Fibroblast of the aortic adventitia (primary cell): ENCODE measurements around the gene KRT17. TPM values are rescaled to one million over a fixed set of nuclear protein-coding genes. Genes with fewer than 3 reads are reported as not detected.
"Not testable (repeated sequence)": the region's sequence is repeated elsewhere in the genome, so short reads cannot be mapped to it uniquely, and the experiment has no call there.

Source experiments
- DNase-seq: peaks from one replicate; pipeline ENCODE4 v3.0.0-alpha.2; 2010; ENCODE audit warnings: low read depth
- H3K4me3 ChIP-seq: 2 replicates; pipeline ENCODE4 v1.5.1; 2011; ENCODE audit warnings: low read depth, mild to moderate bottlenecking, control low read depth, low read length, moderate library complexity
- CTCF ChIP-seq: IDR thresholded peaks from 2 replicates; pipeline ENCODE4 v1.5.1; 2011; ENCODE audit warnings: mild to moderate bottlenecking, low read length, control low read depth, inconsistent platforms; ENCODE audit not compliant: insufficient read depth
- total RNA-seq: library from RNA; depleted of rRNA; stranded (reverse); fragments of >200 nt; gene quantifications from 2 replicates; pipeline ENCODE4 v1.2.3, GENCODE V29; 2012; ENCODE audit warnings: low replicate concordance

KRT17 gene
- total RNA-seq, 1 donor, result not detected

GRCh38 chr17:41610965-41611640, 13.3 kb downstream of the KRT17 start:
- no peak for DNase-seq
- no peak overlapping the region for H3K4me3 ChIP-seq
- TF ChIP-seq CTCF, result no peak

GRCh38 chr17:41610061-41610517, 14.3 kb downstream of the KRT17 start:
- not testable (repeated sequence) for H3K4me3 ChIP-seq, DNase-seq

- DNase-seq, H3K4me3 ChIP-seq: not testable (repeated sequence)
Measured at GRCh38 chr17:41606930-41607329, 17.4 kb downstream of the KRT17 start.

GRCh38 chr17:41602524-41602923, 21.9 kb downstream of the KRT17 start:
- no peak for TF ChIP-seq CTCF
- DNase-seq, result no peak
- H3K4me3 ChIP-seq, result no peak overlapping the region

- no peak for DNase-seq
- TF ChIP-seq CTCF, result no peak
- no peak overlapping the region for H3K4me3 ChIP-seq
Measured at GRCh38 chr17:41600318-41600717, 24.1 kb downstream of the KRT17 start.

- no peak for TF ChIP-seq CTCF
- no peak overlapping the region for H3K4me3 ChIP-seq
- no peak for DNase-seq
Measured at GRCh38 chr17:41599680-41600079, 24.7 kb downstream of the KRT17 start.

- no peak overlapping the region for H3K4me3 ChIP-seq
- DNase-seq, result no peak
- no peak for TF ChIP-seq CTCF
Measured at GRCh38 chr17:41595585-41595984, 28.8 kb downstream of the KRT17 start.

GRCh38 chr17:41594363-41594915, 29.9 kb downstream of the KRT17 start:
- no peak for DNase-seq
- TF ChIP-seq CTCF, result no peak
- H3K4me3 ChIP-seq, result no peak overlapping the region
